HG02885 (cell line): ENCODE results near the gene DKK1.

Experiments used
- ATAC-seq: cut with Tn5 transposase; IDR thresholded peaks from one replicate; pipeline ENCODE4 v1.9.1; 2021; ENCODE audit warnings: mild to moderate bottlenecking; ENCODE audit not compliant: unreplicated experiment, poor library complexity

DKK1 gene

DNA sequence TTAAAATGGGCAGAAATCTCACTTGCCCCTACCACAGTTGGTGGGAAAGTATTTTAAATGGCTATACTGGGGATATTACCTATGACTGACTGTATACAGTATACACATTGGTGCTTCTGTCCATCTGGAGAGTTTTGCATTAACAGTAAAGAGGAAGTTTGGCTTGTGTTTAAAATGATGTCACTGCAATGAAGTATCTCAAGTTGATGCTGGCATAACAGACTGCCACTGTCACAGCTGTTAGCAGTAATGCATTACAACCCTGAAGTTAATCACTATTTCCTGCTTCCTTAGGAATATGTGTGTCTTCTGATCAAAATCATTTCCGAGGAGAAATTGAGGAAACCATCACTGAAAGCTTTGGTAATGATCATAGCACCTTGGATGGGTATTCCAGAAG, 1.9 kb downstream of the DKK1 start:
- ATAC-seq = no peak

DNA sequence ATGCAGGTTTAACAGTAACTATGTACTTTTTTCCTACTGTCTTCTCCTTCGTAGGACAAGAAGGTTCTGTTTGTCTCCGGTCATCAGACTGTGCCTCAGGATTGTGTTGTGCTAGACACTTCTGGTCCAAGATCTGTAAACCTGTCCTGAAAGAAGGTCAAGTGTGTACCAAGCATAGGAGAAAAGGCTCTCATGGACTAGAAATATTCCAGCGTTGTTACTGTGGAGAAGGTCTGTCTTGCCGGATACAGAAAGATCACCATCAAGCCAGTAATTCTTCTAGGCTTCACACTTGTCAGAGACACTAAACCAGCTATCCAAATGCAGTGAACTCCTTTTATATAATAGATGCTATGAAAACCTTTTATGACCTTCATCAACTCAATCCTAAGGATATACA, 2.4 kb downstream of the DKK1 start:
- ATAC-seq = no peak

- no peak for ATAC-seq
These were observed 4.1 kb downstream of the DKK1 start for GRCh38 chr10:52318136-52318701.

- no peak for ATAC-seq
These were observed 4.9 kb downstream of the DKK1 start for GRCh38 chr10:52318822-52319464.

DNA sequence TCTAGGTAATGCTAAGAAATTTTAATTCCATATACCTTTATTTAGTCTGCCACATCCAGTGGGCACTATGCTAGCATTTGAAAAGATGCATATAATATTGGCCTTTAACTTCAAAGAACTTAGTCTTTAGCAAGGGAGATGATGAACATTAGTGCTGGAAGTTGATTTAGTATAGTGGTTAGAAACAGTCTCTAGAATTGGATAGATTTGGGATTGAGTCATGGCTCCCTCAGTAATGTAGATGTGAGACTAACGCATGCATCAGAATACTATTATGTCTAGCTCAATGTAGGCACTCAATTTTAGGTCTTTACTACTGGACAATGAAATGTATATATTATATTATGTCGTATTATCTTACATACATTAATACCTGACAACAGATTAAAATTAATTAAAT, 5.8 kb downstream of the DKK1 start:
- no peak for ATAC-seq

GRCh38 chr10:52322323-52322722, 8.2 kb downstream of the DKK1 start:
- ATAC-seq = no peak

DNA sequence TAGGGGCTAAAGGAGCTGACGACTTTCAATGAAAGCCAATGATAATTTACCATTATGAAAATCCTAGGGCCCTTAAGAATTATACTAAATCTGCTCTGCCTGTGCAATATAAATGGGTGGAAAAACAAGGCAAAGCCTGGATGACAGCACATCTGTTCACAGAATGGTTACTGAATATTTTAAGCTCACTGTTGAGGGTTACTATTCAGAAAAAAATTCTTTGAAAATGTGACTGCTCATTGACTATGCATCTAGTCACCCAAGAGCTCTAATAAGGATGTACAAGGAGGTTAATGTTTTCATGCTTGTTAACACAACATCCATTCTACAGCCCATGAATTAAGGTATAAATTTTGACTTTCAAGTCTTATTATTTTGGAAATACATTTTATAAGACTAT, 8.9 kb downstream of the DKK1 start:
- ATAC-seq = no peak

DNA sequence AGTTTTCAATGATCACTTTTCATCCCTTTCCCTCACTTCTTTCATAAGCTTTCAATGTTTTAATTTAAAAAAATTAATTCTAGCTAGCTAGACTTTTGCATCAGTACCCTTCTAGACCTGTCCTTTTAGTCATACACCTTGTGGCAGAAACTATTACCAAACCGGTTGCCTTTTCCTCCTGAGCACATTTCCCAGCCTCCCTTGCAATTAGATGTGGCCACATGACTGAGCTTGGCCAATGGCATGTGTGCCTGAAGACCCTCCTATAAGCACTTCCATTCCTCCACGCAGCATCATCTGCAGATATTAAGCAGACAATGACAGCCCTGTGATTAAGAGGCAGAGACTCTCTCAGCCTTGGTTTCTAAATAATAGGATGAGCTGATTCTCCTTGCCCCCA, 12.3 kb downstream of the DKK1 start:
- ATAC-seq = no peak

- ATAC-seq = no peak
These were observed 17.7 kb downstream of the DKK1 start for GRCh38 chr10:52331638-52332364.

- no peak for ATAC-seq
These were observed 18.7 kb downstream of the DKK1 start for GRCh38 chr10:52332815-52333214.

DNA sequence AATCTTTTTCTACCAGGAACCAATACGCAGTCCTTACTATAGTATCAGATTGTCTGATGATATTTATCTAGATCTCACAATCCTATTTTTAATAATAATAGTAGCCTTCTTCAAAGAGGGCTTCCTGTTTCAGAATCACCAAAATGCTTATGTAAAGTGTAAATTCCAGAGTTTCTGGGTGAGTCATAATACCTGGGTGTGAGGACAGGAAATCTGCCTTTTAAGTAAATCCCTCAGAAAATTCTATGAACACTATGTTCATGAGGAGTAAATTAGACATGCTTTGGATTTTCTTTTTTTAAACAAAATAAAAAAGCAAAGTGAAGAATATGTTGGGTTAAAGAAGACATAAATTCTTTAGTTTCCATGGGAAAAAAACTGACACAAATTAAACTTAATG, 20.5 kb downstream of the DKK1 start:
- no peak for ATAC-seq

DNA sequence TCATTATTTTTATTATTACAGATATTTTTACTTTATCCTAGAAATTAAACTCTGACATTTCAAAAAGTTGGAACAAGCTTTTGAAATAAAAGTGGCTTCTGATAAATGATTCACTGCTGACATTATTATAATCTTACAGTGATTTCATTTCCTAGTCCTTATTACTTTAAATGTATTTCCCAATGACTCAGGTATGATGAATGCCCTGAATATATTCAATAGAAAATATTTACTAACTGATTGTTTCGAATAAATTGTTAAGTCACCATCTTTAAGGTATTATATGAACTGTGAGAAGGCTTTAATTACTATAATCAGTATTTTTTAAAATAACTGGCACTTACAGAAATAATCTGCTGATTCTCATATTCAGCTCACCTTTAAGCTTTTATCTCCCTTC, 21.6 kb downstream of the DKK1 start:
- ATAC-seq = no peak

DNA sequence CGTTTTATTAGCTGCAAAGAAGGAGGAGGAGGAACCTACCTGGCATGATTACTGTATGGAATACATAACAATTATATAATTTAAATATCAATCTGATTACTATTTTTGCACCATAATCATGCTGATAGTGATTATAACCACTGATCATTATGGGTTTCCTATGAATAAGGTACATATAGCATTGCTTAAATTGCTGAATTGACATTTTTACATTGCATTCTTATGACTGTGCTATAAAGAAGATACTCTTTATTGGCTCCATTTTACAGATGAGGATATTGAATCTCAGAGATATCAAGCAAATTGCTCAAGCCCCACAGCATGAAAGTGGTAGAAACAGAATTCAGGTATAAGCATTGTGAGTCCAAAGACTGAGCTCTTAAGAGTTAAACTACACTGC, 23.1 kb downstream of the DKK1 start:
- ATAC-seq = no peak

DNA sequence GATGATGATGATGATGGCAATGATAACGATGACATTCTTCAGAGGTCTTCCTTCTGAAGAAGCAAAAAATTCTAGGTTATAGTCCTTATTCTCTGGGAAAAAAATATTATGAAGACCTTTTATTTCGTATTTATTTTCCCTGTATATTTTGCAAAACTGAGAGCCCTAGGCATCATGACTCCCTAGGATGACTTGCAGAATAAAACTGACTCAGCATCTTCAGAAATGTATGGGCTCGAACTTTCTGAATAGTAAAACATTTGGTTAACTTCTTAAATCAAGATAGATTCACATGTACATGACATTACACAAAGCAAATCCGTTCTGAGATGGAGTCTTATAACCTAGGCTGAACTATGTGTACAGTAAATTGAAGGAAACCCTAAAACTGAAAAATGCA, 29.4 kb downstream of the DKK1 start:
- ATAC-seq = no peak

DNA sequence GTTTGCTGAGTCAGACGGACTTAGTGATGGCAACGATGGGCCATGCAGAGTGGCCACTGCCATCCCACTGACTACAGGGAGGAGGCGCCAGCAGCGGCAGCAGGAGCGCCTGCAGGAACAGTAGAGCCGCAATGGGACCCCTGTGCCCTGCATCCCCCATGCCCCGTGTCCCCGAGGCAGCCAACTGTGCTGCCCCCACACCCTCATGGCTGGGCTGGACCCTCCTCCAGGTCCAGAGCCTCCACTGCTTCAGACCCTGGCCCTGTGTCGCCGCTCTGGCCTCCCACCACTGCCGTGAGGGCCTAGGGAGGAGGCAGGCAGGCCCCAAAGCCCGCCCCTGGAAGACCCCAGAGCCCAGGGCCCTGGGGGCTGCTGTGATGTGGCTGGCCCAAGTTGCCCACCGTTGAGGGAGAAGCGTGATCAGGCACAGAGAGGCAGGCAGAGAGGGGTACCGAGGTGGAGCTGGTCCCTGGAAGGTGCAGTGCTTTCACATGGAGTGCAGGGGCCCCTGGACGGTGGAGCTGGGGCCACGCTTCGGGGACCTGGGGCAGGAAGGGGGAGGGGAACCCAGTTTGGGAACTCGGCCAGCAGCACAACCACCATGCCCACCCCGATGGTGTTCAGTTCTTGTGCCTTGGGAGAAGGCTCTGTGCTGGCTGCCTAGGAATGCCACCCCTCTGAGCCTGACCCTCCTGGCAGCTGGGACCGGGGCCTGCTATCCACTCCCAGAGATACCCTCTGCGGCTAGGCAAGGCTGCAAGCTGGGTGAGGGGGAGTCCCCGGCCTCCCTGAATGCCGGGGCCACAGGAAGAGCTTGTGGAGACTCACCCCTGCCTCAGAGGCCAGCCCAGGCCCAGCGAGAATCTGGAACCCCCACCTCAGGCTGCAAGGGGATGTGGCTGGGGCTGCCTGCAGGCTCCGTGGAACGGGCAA, 32.6 kb downstream of the DKK1 start:
- ATAC-seq = no peak

DNA sequence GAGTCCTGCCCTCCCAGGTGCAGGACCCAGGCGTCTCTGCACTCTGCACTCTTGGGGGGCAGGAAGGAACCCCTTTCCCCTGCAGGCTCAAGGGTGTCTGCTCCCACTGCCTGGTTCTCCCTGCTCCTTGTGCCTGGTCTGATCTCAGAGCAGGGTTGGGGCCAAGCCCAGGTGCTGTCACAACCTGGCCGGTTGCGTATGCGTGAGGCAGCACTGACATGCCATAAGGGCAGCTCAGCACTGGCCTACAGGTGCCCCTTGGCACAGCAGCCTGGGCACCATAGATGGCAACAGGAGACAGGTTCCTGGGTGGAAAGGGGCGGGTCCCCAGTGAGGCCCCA, 33.2 kb downstream of the DKK1 start:
- no peak for ATAC-seq

DNA sequence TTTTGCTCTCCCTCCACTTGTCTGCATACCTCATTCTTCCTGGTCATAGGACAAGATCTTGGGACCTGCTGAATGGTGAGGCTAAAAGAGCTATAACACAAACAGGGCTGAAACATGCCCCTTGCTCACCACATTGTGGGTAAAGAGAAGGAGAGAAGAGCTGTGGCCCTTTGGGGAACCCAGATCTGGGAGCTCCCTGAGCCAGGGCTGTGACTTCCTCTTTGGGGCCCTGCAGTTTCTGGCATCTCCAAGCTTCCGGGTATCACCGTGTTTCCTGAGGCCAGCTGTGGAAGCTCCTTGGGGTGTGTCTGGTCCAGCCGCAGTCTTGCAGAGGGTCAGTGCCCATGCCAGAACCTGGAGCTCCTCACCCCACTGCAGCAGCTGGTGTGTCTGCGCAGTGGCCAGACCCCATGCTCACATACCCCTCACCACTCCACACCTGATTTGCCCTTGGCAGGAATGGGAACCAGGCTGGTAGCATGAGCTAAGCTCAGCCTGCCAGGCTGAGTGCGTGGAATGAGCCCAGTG, 34.0 kb downstream of the DKK1 start:
- ATAC-seq = no peak

GRCh38 chr10:52351914-52352330, 37.8 kb downstream of the DKK1 start:
- ATAC-seq = no peak

GRCh38 chr10:52353205-52353604, 39.1 kb downstream of the DKK1 start:
- ATAC-seq = no peak

GRCh38 chr10:52353960-52354394, 39.9 kb downstream of the DKK1 start:
- no peak for ATAC-seq

DNA sequence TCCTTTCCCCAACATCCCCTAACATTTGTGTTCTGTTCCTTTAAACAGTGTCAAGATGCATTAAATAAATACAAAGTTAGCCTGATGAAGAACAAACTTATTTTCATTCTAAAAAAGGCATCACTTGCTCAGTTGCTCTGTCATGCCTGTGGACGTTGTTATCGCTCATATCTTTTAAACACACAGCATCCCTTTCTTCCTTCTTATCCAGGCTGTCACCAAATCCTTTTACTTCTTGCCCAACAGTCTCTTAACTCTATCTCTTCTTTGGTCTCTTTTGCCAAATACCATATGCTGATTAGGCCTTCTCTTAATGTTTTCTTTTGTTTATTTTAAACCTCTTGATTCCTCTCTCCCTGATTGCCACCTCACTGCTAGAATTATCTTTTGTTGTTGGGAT, 43.9 kb downstream of the DKK1 start:
- no peak for ATAC-seq
